PFSK-1 (cell line): Measurements from ENCODE around the gene DCC.

Source experiments
- FOXP2 ChIP-seq: optimal IDR thresholded peaks from 2 replicates; pipeline ENCODE3; 2011; ENCODE audit warnings: borderline replicate concordance, control low read depth, inconsistent platforms; ENCODE audit not compliant: insufficient read depth; ENCODE audit errors: extremely low read length, extremely low read depth
- POLR2AphosphoS5 ChIP-seq: IDR thresholded peaks from 2 replicates; pipeline ENCODE4 v1.6.1; 2012; ENCODE audit warnings: low read depth, mild to moderate bottlenecking, control low read depth, low read length, moderate library complexity
- SIN3A ChIP-seq: IDR thresholded peaks from 2 replicates; pipeline ENCODE4 v1.6.1; 2012; ENCODE audit warnings: mild to moderate bottlenecking, low read length, moderate library complexity, borderline replicate concordance; ENCODE audit not compliant: insufficient read depth
- TAF1 ChIP-seq: IDR thresholded peaks from 2 replicates; pipeline ENCODE4 v1.6.1; 2012; ENCODE audit warnings: low read length, control low read depth, borderline replicate concordance; ENCODE audit not compliant: insufficient read depth
- TF ChIP-seq, protein P1 (sequence below), 2 experiments: IDR thresholded peaks; 2 replicates each; pipeline versions ENCODE4 v1.6.1 to v1.8.0; 2011 to 2012; ENCODE audit warnings: low read depth in 2 of 2, low read length in 2 of 2, control low read depth in 1 of 2, inconsistent platforms in 1 of 2, mild to moderate bottlenecking in 1 of 2, moderate library complexity in 1 of 2; ENCODE audit not compliant: insufficient read depth in 1 of 2

Gene DCC

DNA sequence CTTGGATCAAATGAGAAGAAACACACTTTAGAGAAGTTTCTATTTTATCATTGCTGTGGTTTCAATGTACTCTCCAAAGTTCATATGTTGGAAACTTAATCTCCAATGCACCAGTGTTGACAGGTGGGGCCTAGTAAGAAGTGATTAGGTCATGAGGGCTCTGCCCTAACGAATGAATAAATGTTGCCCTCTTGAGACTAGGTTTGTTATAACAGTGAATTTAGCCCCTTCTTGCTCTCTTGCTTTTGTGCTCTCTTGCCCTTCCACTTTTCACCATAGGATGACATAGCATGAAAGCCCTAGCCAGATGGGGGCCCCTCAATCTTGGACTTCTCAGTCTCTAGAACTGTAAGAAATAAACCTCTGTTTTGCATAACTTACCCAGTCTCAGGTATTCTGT is 664.8 kb downstream of the DCC start:
- TF ChIP-seq SIN3A (no peak), TAF1 (no peak), FOXP2 (no peak), POLR2AphosphoS5 (no peak)
- TF ChIP-seq, protein P1, sequence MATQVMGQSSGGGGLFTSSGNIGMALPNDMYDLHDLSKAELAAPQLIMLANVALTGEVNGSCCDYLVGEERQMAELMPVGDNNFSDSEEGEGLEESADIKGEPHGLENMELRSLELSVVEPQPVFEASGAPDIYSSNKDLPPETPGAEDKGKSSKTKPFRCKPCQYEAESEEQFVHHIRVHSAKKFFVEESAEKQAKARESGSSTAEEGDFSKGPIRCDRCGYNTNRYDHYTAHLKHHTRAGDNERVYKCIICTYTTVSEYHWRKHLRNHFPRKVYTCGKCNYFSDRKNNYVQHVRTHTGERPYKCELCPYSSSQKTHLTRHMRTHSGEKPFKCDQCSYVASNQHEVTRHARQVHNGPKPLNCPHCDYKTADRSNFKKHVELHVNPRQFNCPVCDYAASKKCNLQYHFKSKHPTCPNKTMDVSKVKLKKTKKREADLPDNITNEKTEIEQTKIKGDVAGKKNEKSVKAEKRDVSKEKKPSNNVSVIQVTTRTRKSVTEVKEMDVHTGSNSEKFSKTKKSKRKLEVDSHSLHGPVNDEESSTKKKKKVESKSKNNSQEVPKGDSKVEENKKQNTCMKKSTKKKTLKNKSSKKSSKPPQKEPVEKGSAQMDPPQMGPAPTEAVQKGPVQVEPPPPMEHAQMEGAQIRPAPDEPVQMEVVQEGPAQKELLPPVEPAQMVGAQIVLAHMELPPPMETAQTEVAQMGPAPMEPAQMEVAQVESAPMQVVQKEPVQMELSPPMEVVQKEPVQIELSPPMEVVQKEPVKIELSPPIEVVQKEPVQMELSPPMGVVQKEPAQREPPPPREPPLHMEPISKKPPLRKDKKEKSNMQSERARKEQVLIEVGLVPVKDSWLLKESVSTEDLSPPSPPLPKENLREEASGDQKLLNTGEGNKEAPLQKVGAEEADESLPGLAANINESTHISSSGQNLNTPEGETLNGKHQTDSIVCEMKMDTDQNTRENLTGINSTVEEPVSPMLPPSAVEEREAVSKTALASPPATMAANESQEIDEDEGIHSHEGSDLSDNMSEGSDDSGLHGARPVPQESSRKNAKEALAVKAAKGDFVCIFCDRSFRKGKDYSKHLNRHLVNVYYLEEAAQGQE (IDR thresholded peaks at IDR 0.05; ENCODE audit: insufficient read depth in 1 of 2, low read depth in 2 of 2, low read length in 2 of 2), result no peak

DNA sequence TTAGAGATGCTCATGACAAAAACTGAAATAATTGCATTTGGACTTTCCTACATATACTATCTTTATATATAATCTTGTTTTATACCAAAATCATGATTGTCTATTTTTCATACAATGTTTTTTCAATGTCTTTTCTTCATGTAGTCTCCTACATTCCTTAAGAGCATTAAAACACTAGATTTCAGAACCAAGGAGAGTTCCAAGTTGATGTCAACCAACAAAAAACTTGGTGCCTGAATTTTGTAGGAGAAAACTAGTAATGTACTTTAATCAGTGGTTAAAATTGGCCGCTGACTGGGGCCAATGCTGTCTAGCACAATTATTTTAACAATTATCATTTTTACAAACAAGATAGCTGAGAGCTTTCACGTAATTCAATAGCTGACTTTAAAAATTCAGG is 678.8 kb downstream of the DCC start:
- TF ChIP-seq SIN3A (no peak), TAF1 (no peak), FOXP2 (no peak)
- TF ChIP-seq, protein P1 (IDR thresholded peaks at IDR 0.05; ENCODE audit: insufficient read depth in 1 of 2, low read depth in 2 of 2, low read length in 2 of 2), result peak; percentile 52 to 82

DNA sequence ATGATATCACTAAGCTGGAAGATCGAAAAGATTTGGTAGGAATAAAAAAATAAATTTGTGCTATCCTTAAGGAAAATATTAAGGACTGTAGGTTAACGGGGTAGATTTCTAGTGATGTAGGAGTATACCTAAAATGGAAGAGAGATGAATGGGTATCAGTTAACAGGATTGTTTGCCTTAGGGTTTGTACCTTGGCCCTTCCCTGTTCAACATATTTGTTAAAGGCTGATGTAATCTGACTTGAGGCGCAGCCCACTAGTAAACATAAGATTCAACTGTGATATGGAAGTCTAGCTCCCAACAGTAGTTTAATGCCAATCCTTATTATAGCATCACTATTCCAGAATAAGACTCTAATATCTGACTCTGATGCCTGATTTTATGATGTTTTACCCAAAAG is 685.2 kb downstream of the DCC start:
- TF ChIP-seq FOXP2 (no peak), POLR2AphosphoS5 (no peak)
- TF ChIP-seq, protein P1 (IDR thresholded peaks at IDR 0.05; ENCODE audit: insufficient read depth in 1 of 2, low read depth in 2 of 2, low read length in 2 of 2), result no peak

DNA sequence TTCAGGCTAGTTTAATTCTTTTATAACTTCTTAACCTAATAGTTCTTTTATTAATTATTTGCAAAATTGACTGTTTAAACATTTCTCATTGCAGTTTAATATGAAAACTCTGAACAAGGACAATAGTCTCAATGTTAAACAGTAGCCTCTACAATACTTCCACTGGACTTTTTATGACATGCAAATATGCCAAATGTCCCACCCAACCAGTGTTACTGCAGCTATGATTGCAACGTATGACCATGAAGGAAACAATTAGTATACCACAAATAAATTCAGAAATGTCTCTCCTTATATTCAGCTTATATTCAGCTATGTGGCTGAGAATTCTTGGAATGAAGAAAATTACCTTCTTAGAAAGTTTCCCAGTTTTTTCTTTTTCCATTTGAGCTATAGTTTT is 688.6 kb downstream of the DCC start:
- no peak for TF ChIP-seq FOXP2

DNA sequence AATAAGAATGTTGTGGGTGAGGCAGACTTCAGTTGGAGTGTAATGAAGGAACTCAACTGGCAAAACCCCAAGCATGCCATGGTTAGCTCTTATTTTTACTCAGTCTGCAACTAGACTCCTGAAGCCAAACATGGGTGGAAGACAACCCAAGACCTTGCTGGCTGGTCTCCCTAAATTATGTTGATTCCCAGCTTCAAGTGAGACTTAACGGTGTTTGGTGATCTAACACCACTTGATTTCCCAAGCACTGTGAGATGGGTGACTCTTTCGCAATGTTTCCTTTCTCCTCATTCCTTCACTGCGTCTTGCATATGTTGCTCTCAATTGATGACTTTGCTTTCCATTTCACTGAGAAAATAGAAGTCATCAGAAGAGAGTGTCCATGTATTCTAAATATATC is 693.1 kb downstream of the DCC start:
- TF ChIP-seq SIN3A, result no peak
- TF ChIP-seq POLR2AphosphoS5, result no peak
- no peak for TF ChIP-seq TAF1
- TF ChIP-seq, protein P1 (IDR thresholded peaks at IDR 0.05; ENCODE audit: insufficient read depth in 1 of 2, low read depth in 2 of 2, low read length in 2 of 2), result no peak
- no peak for TF ChIP-seq FOXP2
